Stimulated activated CD4-positive, alpha-beta T cell treated with anti-CD3 and anti-CD28 coated beads, Interleukin-15, amount 100 ng/mL, for 48 hours (primary cell): ENCODE measurements around the gene PDE4D.

Source experiments
- DNase-seq, 2 donors: peaks; one replicate each; pipeline ENCODE4 v3.0.0-alpha.2; 2020; ENCODE audit warnings: low read depth in 2 of 2

PDE4D gene

DNA sequence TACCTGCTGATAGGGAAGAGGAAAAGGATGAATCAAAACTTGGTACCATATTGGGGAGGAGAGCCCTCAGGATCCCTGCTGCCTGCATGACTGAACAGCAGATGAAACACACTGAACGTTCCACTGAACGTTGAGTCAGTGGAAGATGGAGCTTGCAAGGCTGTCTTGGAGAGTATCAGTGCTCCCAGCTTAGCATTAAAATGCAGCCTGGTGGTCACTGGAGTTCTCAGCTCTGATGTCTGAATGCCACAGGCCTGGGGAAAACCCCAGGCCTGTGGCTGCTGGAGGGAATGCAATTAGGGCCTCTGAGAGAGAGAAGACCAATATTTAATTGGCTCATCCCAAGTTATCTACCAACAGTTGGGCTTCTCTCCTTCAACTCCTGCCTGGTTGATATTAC, 54.5 kb downstream of the PDE4D start:
- no peak for DNase-seq

DNA sequence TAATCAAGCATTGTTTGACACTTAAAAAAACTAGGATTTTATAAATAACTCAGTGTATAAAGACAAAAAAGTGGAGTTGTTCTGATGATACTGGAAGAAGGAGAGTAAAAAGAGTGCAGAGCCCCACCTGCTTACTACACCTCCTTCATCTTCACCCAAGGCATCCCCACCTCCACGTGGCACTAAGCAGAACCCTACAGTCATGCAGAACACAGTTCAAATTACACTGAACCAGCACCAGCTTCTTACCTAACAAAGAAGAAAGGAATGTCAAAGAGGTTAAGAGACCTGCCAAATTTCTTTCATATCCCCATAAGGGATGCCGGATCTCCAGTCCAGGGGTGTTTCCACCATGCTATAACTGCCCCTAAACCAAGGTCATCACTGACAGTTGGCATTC, 55.5 kb downstream of the PDE4D start:
- no peak for DNase-seq

DNA sequence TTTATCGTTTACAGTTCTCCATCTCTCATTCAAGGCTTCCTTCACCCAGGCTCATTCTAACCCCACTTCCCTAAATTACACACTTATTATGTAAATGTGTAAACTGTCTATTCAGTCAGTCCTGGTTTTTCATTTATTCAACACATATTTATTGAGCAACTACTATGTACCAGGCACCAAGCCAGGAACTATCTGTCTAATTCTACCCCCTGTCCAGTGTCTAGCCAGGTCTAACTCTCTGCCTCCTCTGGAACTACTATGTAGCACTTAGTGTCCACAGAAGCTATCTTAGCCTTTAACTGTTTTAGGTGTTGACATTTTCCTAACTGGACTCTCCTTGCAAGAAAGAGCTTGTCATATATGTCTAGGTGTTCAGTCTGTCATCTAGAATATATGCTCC, 56.5 kb downstream of the PDE4D start:
- DNase-seq, result no peak

DNA sequence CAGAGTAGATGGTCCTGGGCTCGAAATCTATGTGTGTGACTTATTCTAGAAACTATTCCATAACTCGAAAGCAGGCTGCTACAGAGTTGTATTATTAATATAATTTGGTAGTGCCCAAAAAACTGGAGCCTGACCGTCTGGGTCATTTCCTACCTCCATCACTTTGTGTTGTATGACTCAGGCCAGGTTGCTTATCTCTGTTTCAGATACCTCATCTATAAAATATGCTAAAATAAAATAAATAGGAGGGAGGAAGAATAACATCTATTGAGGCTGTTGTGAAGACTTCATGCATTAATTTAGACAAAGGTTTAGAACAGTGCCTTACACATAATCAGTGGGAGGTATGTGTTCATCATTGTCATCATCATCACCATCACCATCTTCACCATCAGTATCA, 57.7 kb downstream of the PDE4D start:
- DNase-seq, result no peak

DNA sequence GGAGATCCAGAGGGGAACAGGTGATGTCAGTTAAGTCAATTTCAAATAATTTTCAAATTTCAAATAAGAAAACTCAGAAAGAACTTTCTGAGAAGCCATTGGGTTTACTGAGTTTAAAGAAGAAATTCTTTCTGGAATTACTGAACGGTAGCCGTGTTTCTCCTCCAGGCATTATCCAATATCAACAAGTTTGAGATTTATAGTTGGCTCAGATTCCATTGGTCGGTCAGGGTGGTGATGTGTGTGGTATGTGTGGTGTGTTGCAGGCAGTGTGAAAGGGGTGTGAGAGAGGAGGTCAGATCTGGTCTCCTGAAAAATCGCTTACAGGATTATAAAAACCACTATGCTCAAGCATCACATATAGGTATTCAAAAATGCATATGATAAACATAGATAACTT, 60.1 kb downstream of the PDE4D start:
- DNase-seq, result no peak

DNA sequence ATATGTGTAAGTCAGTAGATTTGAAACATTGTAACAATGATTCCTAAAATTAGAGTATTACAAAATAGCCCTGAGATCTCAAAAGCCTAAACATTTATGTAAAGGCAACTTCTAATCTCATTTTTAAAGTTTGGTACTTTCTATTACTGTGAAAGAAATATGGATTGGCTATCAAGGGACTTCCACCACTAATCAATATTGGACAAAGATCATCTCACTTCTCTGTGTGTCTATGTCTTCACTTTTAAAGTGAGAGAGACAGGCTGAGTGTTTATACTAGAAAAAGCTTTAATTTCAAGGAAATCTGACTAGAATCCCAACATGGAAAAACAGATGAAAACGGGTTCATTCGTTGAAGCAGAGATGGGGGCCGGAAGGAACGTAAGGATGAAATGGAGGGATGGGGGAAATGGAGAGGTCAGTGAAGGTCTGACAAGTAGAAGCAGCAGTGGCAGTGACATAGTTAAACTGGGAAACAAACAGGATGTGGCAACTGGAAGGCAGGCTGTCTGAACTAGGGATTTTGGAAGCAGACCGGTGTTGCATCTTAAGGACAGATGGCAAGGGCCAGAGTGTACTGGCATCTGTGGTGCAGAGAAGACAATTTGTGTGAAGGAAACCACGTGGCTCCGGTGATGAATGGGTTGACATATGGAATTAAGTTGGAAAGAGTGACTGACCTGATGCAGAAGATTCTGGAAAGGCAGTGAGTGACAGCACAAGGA, 60.8 kb downstream of the PDE4D start:
- no peak for DNase-seq

DNA sequence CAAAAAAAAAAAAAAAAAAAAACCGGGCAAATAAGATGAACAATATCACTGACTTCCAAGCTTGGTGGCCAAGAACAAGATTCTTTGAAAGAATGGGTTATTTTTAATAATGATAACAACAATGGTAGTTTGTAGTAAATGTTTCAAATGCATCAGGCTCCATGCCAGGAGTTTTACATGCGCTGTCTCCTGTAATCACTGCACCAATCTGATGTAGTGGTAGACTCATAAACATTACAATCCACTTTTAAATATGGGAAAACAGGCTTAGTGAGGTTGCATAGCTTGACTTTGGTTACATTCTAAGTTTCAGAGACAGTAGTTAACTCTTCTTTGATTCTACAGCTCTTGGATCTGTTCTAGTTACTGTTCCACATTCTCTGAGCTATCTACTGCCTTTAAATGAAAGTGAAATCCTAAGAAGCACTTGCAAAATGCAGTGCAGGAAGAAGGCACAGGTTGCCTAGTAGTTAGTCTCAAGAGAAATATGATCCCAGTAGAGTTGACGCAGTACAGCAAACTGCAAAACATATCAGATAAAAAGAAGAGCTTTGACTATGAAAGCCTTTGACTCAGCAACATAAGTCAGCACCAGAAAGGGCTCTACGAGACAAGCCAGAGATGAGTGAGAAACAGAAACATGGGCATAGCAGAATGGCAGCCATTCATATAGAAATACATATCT, 62.1 kb downstream of the PDE4D start:
- no peak for DNase-seq

DNA sequence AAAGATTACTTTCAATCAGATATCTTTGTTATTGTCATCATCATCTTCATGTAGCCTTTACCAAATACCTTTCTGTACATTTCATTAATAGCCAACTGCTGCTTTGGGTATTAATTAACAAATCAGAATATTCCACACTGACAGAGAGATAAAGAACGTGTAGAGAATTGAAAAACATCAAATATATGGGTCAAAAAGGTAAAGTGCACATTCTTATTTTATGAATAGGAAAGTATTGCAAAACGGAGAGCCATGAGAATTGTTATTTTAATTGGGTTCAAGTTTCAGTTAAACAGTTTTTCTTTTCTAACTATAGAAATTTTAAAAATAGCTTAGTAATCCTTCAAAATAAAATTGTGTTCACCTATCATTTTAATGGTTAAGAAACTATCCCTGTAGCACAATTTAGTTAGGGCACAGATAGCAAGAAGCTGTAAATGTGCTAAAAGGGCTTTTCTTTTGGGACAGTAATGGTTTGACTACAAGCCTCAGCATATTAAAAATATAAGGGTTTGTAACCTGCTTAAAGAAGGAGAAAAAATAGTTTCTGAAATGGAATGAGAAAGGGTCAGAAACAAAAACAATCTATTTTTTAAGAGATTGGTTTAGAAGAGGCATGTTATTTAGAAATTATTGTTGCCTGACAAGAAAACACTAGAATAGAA, 62.9 kb downstream of the PDE4D start:
- no peak for DNase-seq

DNA sequence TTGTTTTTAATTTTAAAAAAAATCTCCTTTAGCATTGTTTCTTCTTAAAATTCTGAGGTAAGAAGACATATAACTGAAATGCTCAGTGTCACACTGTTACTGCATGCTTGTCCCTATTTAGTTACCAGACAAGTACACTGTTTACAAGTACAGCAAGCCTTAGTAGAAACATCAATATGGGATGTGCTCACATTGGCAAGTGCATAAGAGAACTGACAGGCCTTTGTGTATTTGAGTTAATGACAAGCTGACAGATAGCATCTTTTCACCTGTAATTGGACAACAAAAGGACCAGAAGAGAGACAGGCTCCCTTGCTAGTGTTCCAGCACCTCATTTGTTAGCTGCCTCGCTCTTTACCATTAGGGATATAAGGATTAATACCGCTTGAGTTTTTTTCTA, 63.6 kb downstream of the PDE4D start:
- DNase-seq, result no peak

DNA sequence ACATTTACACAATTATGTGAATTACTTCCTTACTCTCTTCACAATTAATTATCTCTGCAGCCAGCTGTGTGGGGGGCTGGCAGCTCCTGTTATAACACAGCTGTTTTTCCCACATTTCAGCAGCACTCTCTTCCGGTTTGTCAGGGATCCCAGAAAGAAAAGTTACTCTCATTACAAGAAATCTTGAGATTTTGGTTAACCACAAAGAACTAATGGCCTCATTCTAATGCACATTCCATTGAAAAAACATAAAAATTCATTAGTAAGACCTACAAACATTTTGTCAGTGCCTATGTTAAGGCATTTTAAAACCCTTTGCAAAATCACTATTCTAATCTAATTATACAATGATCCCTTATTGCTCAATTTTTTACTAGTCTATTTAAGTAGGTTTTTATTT, 64.1 kb downstream of the PDE4D start:
- no peak for DNase-seq

DNA sequence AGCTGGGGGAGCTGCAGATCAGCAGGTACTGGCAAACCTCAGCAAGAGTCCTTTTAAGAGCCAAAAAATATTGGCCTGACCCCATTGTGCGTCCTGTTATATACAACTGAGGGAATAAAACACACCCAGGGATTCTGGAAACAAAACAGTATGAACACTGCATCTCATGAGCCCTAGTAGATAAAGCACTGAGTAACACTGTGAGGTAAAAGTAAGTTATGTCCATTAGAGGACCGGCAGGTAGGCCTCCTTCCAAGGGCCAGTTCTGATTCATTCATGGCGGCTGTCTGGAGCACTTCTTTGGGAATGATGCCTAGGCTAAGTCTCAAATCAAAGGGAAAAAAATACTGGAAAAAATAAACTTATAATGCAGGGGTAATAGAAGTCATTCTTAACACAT, 64.9 kb downstream of the PDE4D start:
- no peak for DNase-seq

DNA sequence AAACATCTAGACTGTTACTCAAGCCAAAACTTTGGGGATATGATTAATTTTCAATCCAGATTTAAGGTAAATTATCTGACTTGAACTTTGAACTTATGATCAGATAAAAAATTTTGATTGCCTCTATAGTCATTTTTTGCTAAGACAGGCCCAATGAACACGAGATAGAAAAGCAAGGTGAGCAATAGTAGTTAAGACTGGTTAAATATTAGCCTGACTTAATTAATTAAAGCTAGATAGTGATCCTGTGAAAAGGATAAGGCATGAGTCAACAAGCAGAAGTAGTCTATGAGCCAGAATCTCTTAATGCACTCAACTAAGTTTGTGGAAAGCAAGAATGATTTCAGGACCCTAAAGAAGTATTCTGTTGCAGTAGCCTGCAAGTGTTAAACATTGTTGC, 66.5 kb downstream of the PDE4D start:
- DNase-seq, result no peak

DNA sequence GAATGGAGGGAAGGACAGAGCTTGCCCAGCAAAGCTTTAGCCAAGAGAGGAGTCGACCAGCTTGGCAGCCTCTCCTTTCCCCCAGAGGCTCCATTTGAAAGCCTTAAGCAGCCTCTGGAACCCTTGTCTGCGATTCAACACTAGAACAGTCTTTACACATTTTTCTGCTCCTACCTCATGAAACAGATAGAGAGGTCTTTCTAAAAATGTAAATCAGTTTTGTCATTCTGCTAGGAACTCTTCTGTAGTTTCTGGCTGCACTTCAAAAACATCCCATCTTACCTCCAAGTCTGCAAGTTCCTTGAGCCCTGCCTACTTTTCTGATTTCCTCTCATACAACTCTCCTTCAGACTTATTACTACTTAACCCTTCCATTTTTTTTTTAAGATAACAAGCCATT, 70.1 kb downstream of the PDE4D start:
- DNase-seq, result no peak

DNA sequence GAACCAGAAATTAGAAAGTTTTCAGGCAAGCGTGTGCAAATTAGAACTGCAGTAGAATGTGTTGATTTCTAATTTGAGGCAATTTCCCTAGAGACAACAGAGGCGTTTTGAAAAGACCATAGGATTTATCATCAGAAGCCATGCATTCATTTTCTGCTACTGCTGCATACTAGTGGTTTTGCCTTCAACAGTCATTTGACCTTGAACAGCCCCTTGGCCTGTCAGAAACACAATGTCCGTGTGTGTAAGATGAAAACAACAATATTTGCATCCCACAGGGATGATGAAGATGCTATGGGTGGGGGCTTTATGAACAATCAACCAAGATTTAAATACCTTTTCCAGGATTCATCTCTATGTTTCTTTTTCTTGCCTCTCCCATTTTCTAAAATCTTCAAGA, 73.7 kb downstream of the PDE4D start:
- DNase-seq, result no peak

DNA sequence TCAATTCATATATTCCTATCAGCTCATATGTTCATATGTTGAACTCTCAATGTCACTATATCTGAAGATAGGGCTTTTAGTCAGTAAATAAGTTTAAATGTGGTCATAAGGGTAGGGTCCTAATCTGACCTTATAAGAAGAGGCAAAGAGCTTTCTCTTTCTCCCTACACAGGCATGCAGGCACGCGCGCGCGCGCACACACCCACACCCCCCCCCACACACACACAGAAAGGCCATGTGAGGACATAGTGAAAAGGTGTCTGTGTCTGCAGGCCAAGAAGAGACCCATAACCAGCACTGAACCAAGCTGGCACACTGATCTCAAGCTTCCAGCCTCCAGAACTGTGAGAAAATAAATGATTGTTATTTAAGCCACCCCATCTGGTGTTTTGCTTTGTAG, 76.0 kb downstream of the PDE4D start:
- no peak for DNase-seq

DNA sequence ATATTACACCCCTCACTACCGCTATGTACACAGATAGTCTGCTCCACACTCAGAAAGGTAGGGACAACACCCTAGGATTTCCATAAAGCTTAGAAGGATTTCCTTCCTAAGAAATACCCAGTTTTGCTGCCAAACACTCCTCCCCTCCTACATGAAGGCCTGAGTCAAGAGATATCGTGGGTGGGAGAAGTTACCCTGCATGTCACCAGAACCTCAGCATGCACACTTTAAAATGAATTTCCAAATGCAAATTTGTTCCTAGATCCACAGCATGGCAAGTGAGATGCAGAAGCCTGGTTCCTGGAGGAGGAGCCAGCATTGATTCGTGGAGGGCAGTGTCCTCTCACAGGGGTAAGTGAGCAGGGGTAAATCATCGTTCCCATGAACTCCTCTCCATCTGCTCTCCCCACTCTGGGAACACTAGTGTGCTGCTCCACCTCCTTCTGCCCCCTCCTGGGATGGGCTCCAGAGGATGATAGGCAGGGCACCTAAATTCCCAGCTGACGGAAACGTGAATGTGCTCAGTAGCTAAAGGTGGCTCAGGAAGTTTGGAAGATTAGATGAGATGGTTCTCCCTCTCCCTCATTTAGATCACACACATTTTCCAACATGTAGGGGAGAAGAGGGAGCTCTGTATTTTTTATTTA, 76.7 kb downstream of the PDE4D start:
- DNase-seq, result no peak

DNA sequence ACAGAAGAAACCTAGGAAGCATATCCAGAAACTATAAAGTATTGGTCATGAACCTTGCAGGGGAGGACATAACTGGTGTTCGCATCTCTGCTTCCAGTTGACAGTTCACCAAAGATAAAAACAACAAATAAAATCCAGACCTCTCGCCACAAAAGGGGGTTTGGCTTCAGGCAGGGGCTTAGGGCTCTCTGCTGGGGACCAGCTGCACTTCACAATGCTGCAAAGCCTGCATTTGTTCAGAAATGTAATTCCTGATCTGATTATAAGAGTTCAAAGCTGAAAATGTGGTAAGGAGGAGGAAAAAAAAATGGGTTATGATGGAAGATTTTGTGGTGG, 79.0 kb downstream of the PDE4D start:
- no peak for DNase-seq

DNA sequence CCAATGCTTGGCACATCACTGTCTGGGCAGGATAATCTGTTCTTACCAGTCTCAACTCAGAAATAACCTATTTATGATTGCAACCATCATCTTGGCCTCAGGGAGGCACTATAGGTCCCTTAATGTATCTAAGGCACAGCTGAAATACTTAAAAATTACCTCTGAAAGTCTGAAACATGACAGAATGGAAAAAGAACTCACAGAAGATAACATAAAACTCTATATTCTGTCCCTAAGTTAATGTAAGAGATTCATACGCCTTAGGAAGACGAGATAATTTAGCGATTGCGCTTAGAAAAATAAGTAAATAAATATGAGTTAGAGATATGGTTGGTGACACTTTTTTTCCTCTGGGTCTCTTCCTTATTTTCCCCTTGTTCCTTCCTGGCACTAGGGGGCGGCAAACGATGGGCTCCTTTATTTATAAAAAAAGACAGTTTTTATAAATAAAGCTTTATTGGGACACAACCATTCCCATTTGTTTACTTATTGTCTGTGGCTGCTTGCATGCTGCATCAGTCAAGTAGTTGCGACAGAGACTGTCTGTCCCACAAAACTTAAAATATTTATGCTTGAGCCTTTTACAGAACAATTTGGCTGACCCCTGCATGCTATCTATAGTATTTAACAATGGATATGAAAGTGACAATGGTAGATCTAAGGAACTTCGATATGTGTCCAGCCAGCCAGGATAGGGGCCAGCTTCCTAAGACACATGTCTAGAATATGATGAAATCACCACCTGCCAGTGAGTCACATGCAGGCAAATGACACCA, 79.6 kb downstream of the PDE4D start:
- no peak for DNase-seq

DNA sequence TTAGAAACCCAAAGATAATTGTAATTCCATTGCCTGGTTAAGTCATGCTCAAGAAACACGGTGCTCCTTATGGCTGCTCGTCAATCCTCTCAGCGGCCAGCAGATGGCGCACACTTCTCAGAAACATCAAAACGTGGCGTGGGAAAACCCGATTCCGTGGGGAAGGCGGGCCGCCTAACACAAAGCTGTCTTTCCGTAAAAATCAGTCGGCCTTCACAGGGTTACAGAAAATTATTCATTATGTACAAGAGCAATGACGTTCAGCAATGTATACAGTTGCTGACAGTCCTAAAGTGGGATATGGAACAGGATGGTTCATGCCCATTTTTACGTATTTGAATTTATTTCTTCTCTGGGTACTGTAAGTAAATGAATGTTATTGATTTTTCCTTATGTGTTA, 83.5 kb downstream of the PDE4D start:
- peak; percentile 15 to 51 for DNase-seq

DNA sequence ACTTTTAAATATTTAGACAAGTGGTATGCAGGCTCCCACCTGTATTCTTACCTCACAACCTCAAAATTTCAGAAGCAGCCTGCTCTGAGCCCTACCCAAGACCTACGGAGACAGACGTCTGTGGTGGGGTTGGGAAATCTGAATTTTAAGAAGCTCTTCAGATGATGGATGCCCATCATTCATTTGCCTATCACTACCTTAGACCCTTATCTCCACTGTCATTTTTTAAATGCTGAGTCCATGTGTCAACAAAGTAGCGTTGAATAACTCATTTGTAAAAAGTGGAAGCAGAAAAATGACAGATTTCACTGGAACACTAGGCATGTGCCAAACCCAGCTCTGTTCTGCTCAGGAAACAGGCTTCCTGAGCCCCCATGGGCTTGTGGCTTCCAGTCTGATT, 85.7 kb downstream of the PDE4D start:
- DNase-seq, result no peak

DNA sequence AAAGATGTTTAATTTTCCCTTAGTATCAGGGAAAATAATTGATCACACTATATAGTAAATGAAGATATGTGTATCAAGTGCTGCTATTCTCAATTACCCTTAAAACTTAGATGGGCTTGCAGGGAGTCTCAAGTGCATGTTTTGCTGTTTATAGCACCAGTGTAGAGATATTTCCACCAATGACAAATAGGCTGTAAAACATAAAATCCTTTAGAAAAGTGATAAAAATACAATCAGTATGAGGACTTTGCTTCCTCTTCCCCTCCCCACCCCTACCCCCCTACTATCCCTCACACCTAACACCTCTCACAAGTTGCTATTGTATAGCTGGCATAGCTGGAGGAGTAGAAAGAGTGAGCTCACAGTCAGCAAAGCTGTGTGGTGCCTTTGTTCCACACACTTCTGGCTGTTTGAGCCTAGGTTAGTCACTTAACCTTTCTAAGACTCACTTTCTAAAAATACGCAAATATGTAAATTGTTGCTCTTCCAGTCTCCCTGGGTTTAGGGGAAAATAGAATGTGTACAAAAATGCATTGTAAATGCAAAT, 93.1 kb downstream of the PDE4D start:
- no peak for DNase-seq
